GM12878 (cell line): ENCODE measurements around the gene ZNF134. TPM values are rescaled to one million over a fixed set of nuclear protein-coding genes. Genes with fewer than 3 reads are reported as not detected.

Source experiments
- ATAC-seq: fragments of 200-7000 bp; cut with Tn5 transposase; 3 replicates; pipeline ENCODE4 v1.9.1; 2020; ENCODE audit warnings: mild to moderate bottlenecking, moderate library complexity
- BruUV-seq: library from RNA; stranded (reverse); fragments of 400-500 nt; replicated peaks from 2 replicates; lab custom pipeline; 2021; lab: Mats Ljungman, UMichigan
- CTCF ChIA-PET: fragments of 300-600 bp; sonication (Branson Sonifier 250); formaldehyde crosslinking; extraction: SDS; loops from one replicate; lab custom pipeline; 2021; ENCODE audit warnings: inconsistent platforms; lab: Yijun Ruan, JAX
- POLR2A ChIA-PET: fragments of 350-600 bp; formaldehyde crosslinking; extraction: SDS; loops from one replicate; lab custom pipeline; 2021; ENCODE audit warnings: inconsistent platforms; lab: Charles Lee
- RAD21 ChIA-PET: fragments of 300-600 bp; sonication (Branson Sonifier 250); formaldehyde crosslinking; loops from one replicate; lab custom pipeline; 2023; ENCODE audit warnings: antibody characterized with exemption; ENCODE audit not compliant: unreplicated experiment; lab: Charles Lee
- SMC1A ChIA-PET: fragments of 300-600 bp; sonication (Branson Sonifier 250); formaldehyde crosslinking; loops from one replicate; lab custom pipeline; 2023; ENCODE audit not compliant: unreplicated experiment, uncharacterized antibody; lab: Charles Lee
- DNase-seq: peaks from one replicate; pipeline ENCODE4 v3.0.0-alpha.2; 2011; ENCODE audit warnings: low read depth, low spot score
- FAIRE-seq: peaks from 3 replicates; lab custom pipeline; 2011; peaks lifted over from hg19 to GRCh38; lab: Jason Lieb, UNC
- H2AFZ ChIP-seq: 2 replicates; pipeline ENCODE4 v1.6.0; 2011; ENCODE audit warnings: low read depth, low read length, control low read depth; ENCODE audit not compliant: control insufficient read depth
- H3K27ac ChIP-seq: 2 replicates; pipeline ENCODE4 v1.5.1; 2011; ENCODE audit warnings: control low read depth; ENCODE audit not compliant: control insufficient read depth, insufficient read depth
- H3K27me3 ChIP-seq, 2 experiments: replicated peaks in 1 of 2; 2 replicates each; pipeline versions ENCODE4 v1.6.0 to v1.6.1; 2011; ENCODE audit warnings: low read length in 1 of 2; ENCODE audit not compliant: control insufficient read depth in 2 of 2, insufficient read depth in 2 of 2
- H3K36me3 ChIP-seq, 2 experiments: 2 replicates each; pipeline ENCODE4 v1.5.1; 2011; ENCODE audit warnings: low read length in 1 of 2; ENCODE audit not compliant: control insufficient read depth in 2 of 2, insufficient read depth in 2 of 2
- H3K4me1 ChIP-seq: 2 replicates; pipeline ENCODE4 v1.6.1; 2011; ENCODE audit warnings: mild to moderate bottlenecking, low read length, moderate library complexity, mixed read lengths; ENCODE audit not compliant: control insufficient read depth, insufficient read depth
- H3K4me2 ChIP-seq: 2 replicates; pipeline ENCODE4 v1.6.0; 2011; ENCODE audit warnings: control low read depth; ENCODE audit not compliant: control insufficient read depth, insufficient read depth
- H3K4me3 ChIP-seq: fragments of 200-600 bp; sonication (generic); 2 replicates; pipeline ENCODE4 v1.5.1; 2016
- H3K79me2 ChIP-seq: 2 replicates; pipeline ENCODE4 v1.6.0; 2011; ENCODE audit warnings: low read length; ENCODE audit not compliant: control insufficient read depth, insufficient read depth
- H3K9ac ChIP-seq: 2 replicates; pipeline ENCODE4 v1.8.0; 2011; ENCODE audit warnings: low read length, control low read depth, mixed read lengths; ENCODE audit not compliant: control insufficient read depth, insufficient read depth
- H3K9me3 ChIP-seq: replicated peaks from 3 replicates; pipeline ENCODE4 v1.5.1; 2011; ENCODE audit warnings: mild to moderate bottlenecking, low read length; ENCODE audit not compliant: control insufficient read depth, insufficient read depth
- H4K20me1 ChIP-seq: 2 replicates; pipeline ENCODE4 v1.6.0; 2011; ENCODE audit not compliant: control insufficient read depth, insufficient read depth
- BCLAF1 ChIP-seq: fragments of 450-650 bp; IDR thresholded peaks from 2 replicates; pipeline ENCODE4 v1.6.1; 2017; ENCODE audit warnings: antibody characterized with exemption, mild to moderate bottlenecking, moderate library complexity
- BHLHE40 ChIP-seq, 2 experiments: fragments of 450-650 bp in 1 of 2; IDR thresholded peaks; 2 replicates each; pipeline ENCODE4 v1.6.1; 2011 to 2017; ENCODE audit warnings: low read depth in 2 of 2, borderline replicate concordance in 1 of 2, improper control_type of control experiment in 1 of 2, low read length in 1 of 2, mild to moderate bottlenecking in 1 of 2
- CTCF ChIP-seq, 3 experiments: IDR thresholded peaks in 2 of 3; conservative IDR thresholded peaks in 1 of 3; 2 replicates each; pipeline ENCODE4 v1.5.1; 2011; ENCODE audit warnings: low read depth in 3 of 3, low read length in 3 of 3, mild to moderate bottlenecking in 3 of 3, control low read depth in 2 of 3, moderate library complexity in 2 of 3, inconsistent platforms in 1 of 3, mixed read lengths in 1 of 3; ENCODE audit not compliant: control insufficient read depth in 2 of 3, insufficient read depth in 1 of 3; ENCODE audit errors: extremely low read depth in 1 of 3
- E2F4 ChIP-seq: IDR thresholded peaks from 2 replicates; pipeline ENCODE4 v1.6.1; 2012; ENCODE audit warnings: low read depth, low read length, improper control_type of control experiment
- EZH2 ChIP-seq: IDR thresholded peaks from 2 replicates; pipeline ENCODE4 v1.6.1; 2012; ENCODE audit warnings: low read depth, mild to moderate bottlenecking, control low read depth, inconsistent platforms, low read length, borderline replicate concordance; ENCODE audit not compliant: control insufficient read depth
- HCFC1 ChIP-seq: fragments of 150-350 bp; IDR thresholded peaks from 2 replicates; pipeline ENCODE4 v1.6.1; 2014; ENCODE audit warnings: low read length
- IRF5 ChIP-seq: fragments of 450-650 bp; IDR thresholded peaks from 2 replicates; pipeline ENCODE4 v1.6.1; 2017; ENCODE audit warnings: borderline replicate concordance
- MYB ChIP-seq: fragments of 150-350 bp; IDR thresholded peaks from 2 replicates; pipeline ENCODE4 v1.6.1; 2014; ENCODE audit warnings: mild to moderate bottlenecking, low read depth, low read length, borderline replicate concordance
- PKNOX1 ChIP-seq: fragments of 450-650 bp; IDR thresholded peaks from 2 replicates; pipeline ENCODE4 v1.6.1; 2016; ENCODE audit warnings: mild to moderate bottlenecking
- SRF ChIP-seq, 2 experiments: IDR thresholded peaks; 2 replicates each; pipeline ENCODE4 v1.6.1; 2011; ENCODE audit warnings: low read depth in 2 of 2, low read length in 2 of 2, mild to moderate bottlenecking in 1 of 2, moderate library complexity in 1 of 2
- STAT3 ChIP-seq: IDR thresholded peaks from 2 replicates; pipeline ENCODE4 v1.6.1; 2011; ENCODE audit warnings: low read depth, low read length, improper control_type of control experiment
- SUZ12 ChIP-seq: fragments of 200-600 bp; sonication (generic); IDR thresholded peaks from one replicate; pipeline ENCODE4 v1.6.1; 2018; ENCODE audit warnings: antibody characterized with exemption, mild to moderate bottlenecking; ENCODE audit not compliant: unreplicated experiment
- TAF1 ChIP-seq: IDR thresholded peaks from 2 replicates; pipeline ENCODE4 v1.6.1; 2011; ENCODE audit warnings: mild to moderate bottlenecking, low read depth, low read length, borderline replicate concordance
- YY1 ChIP-seq: IDR thresholded peaks from 2 replicates; pipeline ENCODE4 v1.6.1; 2011; ENCODE audit warnings: low read depth, mild to moderate bottlenecking, low read length
- WGBS: methylation state at CpG from one replicate; pipeline ENCODE4 v1.1.6; 2016; ENCODE audit warnings: low lambda C conversion rate; ENCODE audit not compliant: insufficient replicate concordance, insufficient coverage; ENCODE audit errors: missing lambda C conversion rate; 5-methylcytosine and 5-hydroxymethylcytosine counted together
- in situ Hi-C: fragments of 300-500 bp; cut with MboI; formaldehyde crosslinking; loops from 9 replicates; pipeline ENCODE4 v1.14.3; 2018; ENCODE audit warnings: mixed read lengths
- intact Hi-C: fragments of 100-400 bp; cut with micrococcal nuclease; formaldehyde crosslinking; loops from one replicate; pipeline ENCODE4 v1.14.2; 2022; ENCODE audit not compliant: unreplicated experiment
- polyA plus RNA-seq, 11 experiments: library from polyadenylated mRNA; depleted of rRNA in 4 of 11; unstranded in 6 of 11; stranded (reverse) in 5 of 11; fragments of >200 nt; fragmentation: Nextera tagmentation in 4 of 11; fragmentation: Illumina TruSeq in 1 of 11; extraction: Ambion mirVana in 4 of 11; extraction: Trizol in 1 of 11; gene quantifications; 1 replicate in 1 of 11; 2 replicates in 10 of 11; pipeline versions ENCODE4 v1.2.1 to v1.2.3, GENCODE V29; 2011 to 2016; ENCODE audit warnings: inconsistent platforms in 2 of 11, missing spikeins in 2 of 11, low read depth in 1 of 11
- total RNA-seq, 4 experiments: library from RNA; depleted of rRNA in 3 of 4; stranded (reverse); fragments of >200 nt in 3 of 4; fragmentation: Illumina TruSeq in 1 of 4; extraction: Trizol in 1 of 4; gene quantifications; 2 replicates each; pipeline versions ENCODE4 v1.2.1 to v1.2.3, GENCODE V29; 2013 to 2021

Gene ZNF134
- total and polyA plus RNA-seq, 10 of the 15 experiments (the other 5 are each of a cell fraction or from before 2014, with no cell fraction given) = 1.6 to 17.6 (median 9.7) TPM

GRCh38 chr19:57566396-57567265, 47.4 kb upstream of the ZNF134 start:
- ChIA-PET SMC1A (no interaction called here), CTCF (no interaction called here), RAD21 (no interaction called here), POLR2A (no interaction called here)
- intact Hi-C loops (no loop called here), in situ Hi-C loops (no loop called here)
- no peak for ATAC-seq
- Histone ChIP-seq H3K9me3 (peaks cover 32% of the 10 kb centered on the region; the same call in 2 of the 3 replicates), H3K79me2 (no peaks in the 10 kb centered on the region), H2AFZ (no peak overlapping the region), H4K20me1 (no peaks in the 10 kb centered on the region), H3K27ac (no peak overlapping the region), H3K36me3 (no peaks in the 10 kb centered on the region), H3K9ac (no peak overlapping the region), H3K4me1 (no peaks in the 10 kb centered on the region), H3K4me2 (no peak overlapping the region), H3K4me3 (no peak overlapping the region), H3K27me3 (no peaks in the 10 kb centered on the region)
- WGBS = 36% methylated on average over 7 of the region's 7 CpGs
- DNase-seq = no peak
- BruUV-seq = no TSS peak
- no peak for FAIRE-seq
- TF ChIP-seq BHLHE40 (IDR thresholded peaks at IDR 0.05; ENCODE audit: borderline replicate concordance in 1 of 2, low read depth in 2 of 2, low read length in 1 of 2) (no peak), BCLAF1 (no peak), IRF5 (no peak), HCFC1 (no peak), TAF1 (no peak), CTCF (IDR thresholded peaks at IDR 0.05 in 2 of 3, conservative IDR thresholded peaks at IDR 0.05 in 1 of 3; ENCODE audit: control insufficient read depth in 2 of 3, extremely low read depth in 1 of 3, insufficient read depth in 1 of 3, low read depth in 3 of 3, low read length in 3 of 3) (no peak), STAT3 (no peak), EZH2 (no peak), E2F4 (no peak), PKNOX1 (no peak), SRF (IDR thresholded peaks at IDR 0.05; ENCODE audit: low read depth in 2 of 2, low read length in 2 of 2) (no peak), YY1 (peak; percentile 68; the same call in 1 of the 2 replicates), MYB (no peak), SUZ12 (no peak)
